Upper lobe of left lung (tissue), 4 donors: Measurements from ENCODE around the gene KRTAP10-8.

ENCODE experiments used
- CTCF ChIP-seq, 6 experiments: fragments of 450-650 bp in 4 of 6; fragments of 200-600 bp in 2 of 6; sonication (generic) in 2 of 6; IDR thresholded peaks; one replicate each; pipeline ENCODE4 v1.5.1; 2016 to 2019; ENCODE audit warnings: antibody characterized with exemption in 6 of 6
- POLR2A ChIP-seq, 4 donors: fragments of 450-650 bp; IDR thresholded peaks; one replicate each; pipeline ENCODE4 v1.5.1; 2016 to 2017; ENCODE audit warnings: antibody characterized with exemption in 4 of 4, mild to moderate bottlenecking in 2 of 4
- POLR2AphosphoS5 ChIP-seq, 2 donors: sonication (generic); formaldehyde crosslinking; IDR thresholded peaks; one replicate each; pipeline ENCODE4 v1.5.1; 2017; ENCODE audit warnings: antibody characterized with exemption in 2 of 2

DNA sequence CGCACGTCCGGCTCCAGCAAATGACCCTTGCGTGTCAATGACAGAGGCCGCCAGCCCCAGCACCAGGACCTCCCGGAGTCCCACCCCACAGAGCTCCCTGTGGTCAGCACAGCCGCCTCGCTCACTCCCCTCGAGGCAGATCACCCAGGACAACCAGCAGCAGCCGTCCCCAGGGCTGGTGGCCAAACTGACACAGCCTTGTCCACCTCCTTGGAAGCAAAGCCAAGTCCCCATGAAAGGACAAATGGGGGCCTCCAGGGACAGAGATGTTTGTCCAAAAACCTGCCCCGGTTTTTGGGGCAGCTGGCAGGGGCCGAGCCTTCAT lies 27.4 kb downstream of the KRTAP10-8 start:
- TF ChIP-seq CTCF (IDR thresholded peaks at IDR 0.05) (no peak), POLR2AphosphoS5 (IDR thresholded peaks at IDR 0.05) (no peak), POLR2A (IDR thresholded peaks at IDR 0.05) (no peak)
